ENCODE measurements around the gene PTGDR.

Gene PTGDR

DNA sequence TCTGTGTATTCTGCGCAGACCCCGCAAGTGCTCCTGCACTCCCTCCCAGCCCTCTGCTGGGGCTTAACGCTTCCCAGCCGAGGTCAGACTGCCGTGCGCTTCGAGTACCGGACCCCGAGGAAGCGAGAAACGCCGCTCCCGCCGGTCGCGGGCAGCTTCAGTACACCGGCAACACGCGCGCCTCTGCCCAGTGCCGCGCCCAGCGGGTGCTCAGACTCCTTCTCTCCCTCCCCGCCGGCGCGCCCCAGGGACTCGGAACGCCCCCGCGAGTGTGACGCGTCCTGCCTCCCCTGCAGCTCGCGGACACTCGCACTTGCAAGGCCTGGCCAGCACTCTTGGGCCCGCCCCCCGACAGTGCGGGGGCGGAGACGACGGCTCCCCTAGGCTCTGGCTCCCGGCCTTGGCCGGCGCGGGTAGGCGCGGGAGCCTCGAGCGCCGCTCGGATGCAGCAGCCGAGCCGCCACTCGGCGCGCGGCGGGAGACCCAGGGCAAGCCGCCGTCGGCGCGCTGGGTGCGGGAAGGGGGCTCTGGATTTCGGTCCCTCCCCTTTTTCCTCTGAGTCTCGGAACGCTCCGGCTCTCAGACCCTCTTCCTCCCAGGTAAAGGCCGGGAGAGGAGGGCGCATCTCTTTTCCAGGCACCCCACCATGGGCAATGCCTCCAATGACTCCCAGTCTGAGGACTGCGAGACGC lies 46.6 kb downstream of the PTGDR start, which contains the start of gene PTGER2:
Gene PTGER2 (plus strand): TSS at position 410 of the 692 bp plus-strand sequence. CDS start 237 bp downstream, at position 647.
- peak; percentile 72 for DNase-seq

DNA sequence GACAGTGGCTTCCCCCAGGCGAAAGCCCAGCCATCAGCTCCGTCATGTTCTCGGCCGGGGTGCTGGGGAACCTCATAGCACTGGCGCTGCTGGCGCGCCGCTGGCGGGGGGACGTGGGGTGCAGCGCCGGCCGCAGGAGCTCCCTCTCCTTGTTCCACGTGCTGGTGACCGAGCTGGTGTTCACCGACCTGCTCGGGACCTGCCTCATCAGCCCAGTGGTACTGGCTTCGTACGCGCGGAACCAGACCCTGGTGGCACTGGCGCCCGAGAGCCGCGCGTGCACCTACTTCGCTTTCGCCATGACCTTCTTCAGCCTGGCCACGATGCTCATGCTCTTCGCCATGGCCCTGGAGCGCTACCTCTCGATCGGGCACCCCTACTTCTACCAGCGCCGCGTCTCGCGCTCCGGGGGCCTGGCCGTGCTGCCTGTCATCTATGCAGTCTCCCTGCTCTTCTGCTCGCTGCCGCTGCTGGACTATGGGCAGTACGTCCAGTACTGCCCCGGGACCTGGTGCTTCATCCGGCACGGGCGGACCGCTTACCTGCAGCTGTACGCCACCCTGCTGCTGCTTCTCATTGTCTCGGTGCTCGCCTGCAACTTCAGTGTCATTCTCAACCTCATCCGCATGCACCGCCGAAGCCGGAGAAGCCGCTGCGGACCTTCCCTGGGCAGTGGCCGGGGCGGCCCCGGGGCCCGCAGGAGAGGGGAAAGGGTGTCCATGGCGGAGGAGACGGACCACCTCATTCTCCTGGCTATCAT lies 47.3 kb downstream of the PTGDR start:
- DNase-seq, result no peak

DNA sequence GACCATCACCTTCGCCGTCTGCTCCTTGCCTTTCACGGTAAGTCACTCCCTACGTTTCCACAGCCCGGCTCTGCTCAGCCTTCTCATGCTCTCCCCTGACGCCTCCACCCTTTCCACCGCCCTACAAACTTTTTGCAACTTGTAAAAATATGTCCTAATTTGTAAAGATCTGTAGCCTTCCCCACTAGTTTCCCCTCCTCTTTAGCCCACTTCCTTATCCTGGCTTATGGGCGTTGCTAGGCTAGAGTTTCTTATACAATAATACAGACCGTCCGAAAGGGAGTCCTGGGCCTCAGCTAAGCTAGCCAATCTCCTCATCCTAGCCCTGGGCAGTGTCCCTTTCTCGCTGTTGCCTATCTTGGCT lies 47.8 kb downstream of the PTGDR start:
- DNase-seq, result no peak

DNA sequence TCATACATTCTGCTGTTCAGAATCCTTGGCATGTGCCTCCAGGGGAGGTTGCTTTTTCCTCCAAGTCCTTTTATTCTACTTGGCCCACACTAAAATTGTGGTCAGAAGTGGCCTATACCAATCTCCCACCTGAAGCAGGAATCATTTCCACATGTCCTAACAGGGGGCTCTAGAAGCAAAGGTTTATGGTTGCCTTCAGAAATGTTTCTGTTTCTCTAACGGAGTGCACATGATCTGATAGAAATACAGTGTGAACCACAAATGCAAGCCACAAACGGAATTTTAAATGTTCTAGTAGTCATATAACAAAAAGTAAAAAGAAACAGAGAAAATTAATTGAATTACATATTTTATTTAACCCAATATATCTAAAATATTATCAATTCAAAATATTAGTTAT lies 50.6 kb downstream of the PTGDR start:
- no peak for DNase-seq

DNA sequence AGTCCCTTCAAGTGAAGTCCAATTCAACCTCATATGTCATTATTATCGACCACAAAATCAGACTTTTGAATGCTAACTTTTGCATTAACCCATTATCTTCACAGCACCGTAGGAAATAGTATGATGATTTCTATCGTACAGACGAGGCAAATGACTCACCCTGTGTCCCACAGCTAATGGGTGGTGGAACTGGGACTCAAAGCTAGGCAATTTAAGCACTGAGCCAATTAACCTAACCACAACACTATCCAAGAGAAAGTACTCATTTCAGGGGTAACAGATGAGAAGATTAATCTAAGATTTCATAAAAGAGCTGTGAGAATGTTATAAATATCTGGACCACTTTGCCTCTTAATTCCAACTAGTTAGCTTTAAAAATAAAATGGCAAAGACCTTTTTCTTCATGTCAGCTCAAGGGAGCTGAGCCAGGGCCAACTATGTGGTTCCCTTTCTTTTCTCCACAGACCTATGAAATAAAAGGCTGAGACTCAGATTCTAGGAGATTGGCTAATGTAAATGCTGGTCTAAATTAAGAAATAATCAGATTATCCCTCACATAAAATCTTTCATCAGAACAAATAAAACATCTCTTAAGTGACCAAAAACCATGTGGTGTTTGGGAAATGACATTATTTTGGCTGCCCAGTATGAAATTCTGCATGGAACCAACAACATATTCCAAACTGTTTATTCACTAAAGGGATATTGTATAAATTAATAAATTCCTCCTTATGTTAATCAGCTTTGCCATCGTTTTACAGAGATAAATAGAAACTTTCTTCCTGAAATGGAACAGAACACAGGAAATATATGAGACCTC lies 51.5 kb downstream of the PTGDR start:
- no peak for DNase-seq

DNA sequence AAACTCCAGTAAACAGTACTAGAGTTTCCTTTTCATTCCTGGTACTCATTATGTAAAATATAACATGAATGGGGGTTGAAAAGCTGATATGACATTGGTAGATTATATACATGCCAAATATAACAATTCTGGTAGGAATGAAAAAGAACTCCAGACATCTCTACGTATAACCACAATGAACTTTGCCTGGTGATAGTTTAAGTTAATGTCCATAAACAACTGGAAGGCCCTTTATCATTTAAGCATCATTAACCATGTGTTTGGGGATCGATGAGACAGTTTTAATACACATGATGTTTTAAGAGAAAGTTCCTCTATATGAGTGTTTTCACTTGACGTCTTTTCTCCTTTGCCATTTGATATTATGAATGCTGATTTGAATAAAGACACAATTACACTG lies 52.4 kb downstream of the PTGDR start:
- DNase-seq, result no peak

DNA sequence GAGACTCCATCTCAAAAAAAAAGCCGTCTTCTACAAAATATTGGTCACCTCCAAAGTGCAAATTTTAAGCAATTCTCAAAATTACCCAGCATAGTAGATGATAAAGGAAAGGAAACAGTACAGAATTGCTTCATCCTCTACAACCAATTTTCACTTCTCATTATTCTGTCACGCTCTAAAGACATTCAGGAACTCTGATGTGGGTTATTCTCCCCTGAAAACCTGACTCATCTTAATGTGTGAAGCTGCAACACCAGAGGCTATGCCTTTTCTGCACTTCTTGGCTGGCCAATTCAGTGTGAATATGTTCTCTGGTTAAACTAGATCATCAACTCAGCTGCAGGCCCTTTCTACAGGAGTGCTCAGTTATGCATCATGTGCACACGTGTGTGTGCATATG lies 57.6 kb downstream of the PTGDR start:
- DNase-seq, result no peak

DNA sequence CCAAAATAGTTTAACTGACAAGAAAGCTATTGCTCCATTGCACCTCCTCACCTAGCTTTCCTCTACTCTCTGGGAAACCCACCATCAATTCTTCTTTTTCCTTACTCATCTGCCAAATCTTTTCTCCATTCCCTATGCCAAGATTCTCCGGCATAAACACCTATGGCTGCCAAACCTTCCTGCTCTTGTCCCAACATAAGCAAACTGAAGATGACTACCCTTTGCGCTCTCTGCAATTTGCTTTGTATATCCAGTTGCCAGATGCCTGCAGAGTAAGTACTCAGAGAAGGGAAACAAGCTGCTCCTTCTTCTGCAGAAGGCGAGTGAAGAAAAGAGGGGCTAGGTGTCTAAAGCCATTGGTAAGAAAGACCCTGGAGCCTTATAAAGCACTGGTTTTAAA lies 58.1 kb downstream of the PTGDR start:
- DNase-seq, result no peak
